Ishikawa (cell line): ENCODE data around the gene DRGX.

Experiments
- CEBPB ChIP-seq: IDR thresholded peaks from 2 replicates; pipeline ENCODE4 v1.6.1; 2012
- CREB1 ChIP-seq: IDR thresholded peaks from 2 replicates; pipeline ENCODE4 v1.6.1; 2012; ENCODE audit warnings: low read depth
- EGR1 ChIP-seq: IDR thresholded peaks from 2 replicates; pipeline ENCODE4 v1.6.1; 2012
- EP300 ChIP-seq: IDR thresholded peaks from 2 replicates; pipeline ENCODE4 v1.6.1; 2012; ENCODE audit warnings: borderline replicate concordance
- FOXM1 ChIP-seq: IDR thresholded peaks from 2 replicates; pipeline ENCODE4 v1.6.1; 2012; ENCODE audit warnings: low read depth, borderline replicate concordance
- MAX ChIP-seq: IDR thresholded peaks from 2 replicates; pipeline ENCODE4 v1.6.1; 2012
- NFIC ChIP-seq: IDR thresholded peaks from 2 replicates; pipeline ENCODE4 v1.6.1; 2012
- RAD21 ChIP-seq: IDR thresholded peaks from 2 replicates; pipeline ENCODE4 v1.6.1; 2012; ENCODE audit warnings: low read depth
- REST ChIP-seq: IDR thresholded peaks from 2 replicates; pipeline ENCODE4 v1.6.1; 2012; ENCODE audit warnings: low read depth, mild to moderate bottlenecking
- TAF1 ChIP-seq: IDR thresholded peaks from 2 replicates; pipeline ENCODE4 v1.6.1; 2012; ENCODE audit warnings: low read depth, mild to moderate bottlenecking
- TCF12 ChIP-seq: IDR thresholded peaks from 2 replicates; pipeline ENCODE4 v1.6.1; 2012; ENCODE audit warnings: low read depth
- TEAD4 ChIP-seq: IDR thresholded peaks from 2 replicates; pipeline ENCODE4 v1.6.1; 2012
- USF1 ChIP-seq: IDR thresholded peaks from 2 replicates; pipeline ENCODE4 v1.6.1; 2012
- YY1 ChIP-seq: IDR thresholded peaks from 2 replicates; pipeline ENCODE4 v1.6.1; 2012; ENCODE audit warnings: low read depth
- ZBTB7A ChIP-seq: IDR thresholded peaks from 2 replicates; pipeline ENCODE4 v1.6.1; 2012; ENCODE audit warnings: low read depth

The DRGX gene

GRCh38 chr10:49381111-49381900, 14.6 kb downstream of the DRGX start:
- TF ChIP-seq TEAD4 = no peak
- no peak for TF ChIP-seq FOXM1
- TF ChIP-seq YY1 = no peak
- no peak for TF ChIP-seq USF1
- no peak for TF ChIP-seq NFIC
- TF ChIP-seq ZBTB7A = no peak
- no peak for TF ChIP-seq CREB1
- TF ChIP-seq RAD21 = no peak
- no peak for TF ChIP-seq TCF12
- no peak for TF ChIP-seq MAX
- TF ChIP-seq EGR1 = no peak
- TF ChIP-seq REST = no peak
- TF ChIP-seq EP300 = no peak
- TF ChIP-seq CEBPB = no peak
- TF ChIP-seq TAF1 = no peak

GRCh38 chr10:49379596-49380410, 16.1 kb downstream of the DRGX start:
- TF ChIP-seq USF1 (no peak), FOXM1 (no peak), TAF1 (no peak), EP300 (no peak), CREB1 (no peak), EGR1 (no peak), NFIC (no peak), TCF12 (no peak)

- TF ChIP-seq RAD21 = no peak
- TF ChIP-seq REST = no peak
- TF ChIP-seq CREB1 = no peak
- TF ChIP-seq TAF1 = no peak
- TF ChIP-seq ZBTB7A = no peak
- no peak for TF ChIP-seq NFIC
- TF ChIP-seq MAX = no peak
Observed at GRCh38 chr10:49377256-49377655, 18.6 kb downstream of the DRGX start.

GRCh38 chr10:49375611-49376010, 20.3 kb downstream of the DRGX start:
- no peak for TF ChIP-seq MAX
- no peak for TF ChIP-seq RAD21
- TF ChIP-seq TEAD4 = no peak
- TF ChIP-seq CEBPB = no peak
- TF ChIP-seq EGR1 = no peak
- TF ChIP-seq TCF12 = no peak
- TF ChIP-seq NFIC = no peak
- no peak for TF ChIP-seq REST
- TF ChIP-seq YY1 = no peak
- TF ChIP-seq FOXM1 = no peak
- TF ChIP-seq USF1 = no peak
- no peak for TF ChIP-seq CREB1
- no peak for TF ChIP-seq EP300
- no peak for TF ChIP-seq TAF1
- no peak for TF ChIP-seq ZBTB7A
